Nephron (organoid): ENCODE measurements around the gene DDX42.

Experiments used
- H3K27ac Mint-ChIP-seq, 3 experiments: 2 replicates each; pipeline ENCODE4 v1.8.0; 2020; ENCODE audit warnings: mixed read lengths in 3 of 3, mild to moderate bottlenecking in 2 of 3, moderate library complexity in 1 of 3
- H3K27me3 Mint-ChIP-seq: 2 replicates; pipeline ENCODE4 v1.8.0; 2021; ENCODE audit warnings: low read depth, mild to moderate bottlenecking, moderate library complexity, mixed read lengths
- H3K36me3 Mint-ChIP-seq: 2 replicates; pipeline ENCODE4 v1.8.0; 2020; ENCODE audit warnings: low read depth, mixed read lengths
- H3K4me1 Mint-ChIP-seq: 2 replicates; pipeline ENCODE4 v1.8.0; 2020; ENCODE audit warnings: mixed read lengths
- H3K4me3 Mint-ChIP-seq, 3 experiments: 2 replicates each; pipeline ENCODE4 v1.8.0; 2020; ENCODE audit warnings: mild to moderate bottlenecking in 3 of 3, mixed read lengths in 3 of 3, moderate library complexity in 2 of 3
- H3K9me3 Mint-ChIP-seq: 2 replicates; pipeline ENCODE4 v1.8.0; 2020; ENCODE audit warnings: mixed read lengths
- CTCF ChIP-seq, 3 experiments: fragments of 200-600 bp; sonication (generic); IDR thresholded peaks; one replicate each; pipeline ENCODE4 v1.5.0; 2021; ENCODE audit warnings: antibody characterized with exemption in 3 of 3; ENCODE audit not compliant: unreplicated experiment in 3 of 3

Gene DDX42

DNA sequence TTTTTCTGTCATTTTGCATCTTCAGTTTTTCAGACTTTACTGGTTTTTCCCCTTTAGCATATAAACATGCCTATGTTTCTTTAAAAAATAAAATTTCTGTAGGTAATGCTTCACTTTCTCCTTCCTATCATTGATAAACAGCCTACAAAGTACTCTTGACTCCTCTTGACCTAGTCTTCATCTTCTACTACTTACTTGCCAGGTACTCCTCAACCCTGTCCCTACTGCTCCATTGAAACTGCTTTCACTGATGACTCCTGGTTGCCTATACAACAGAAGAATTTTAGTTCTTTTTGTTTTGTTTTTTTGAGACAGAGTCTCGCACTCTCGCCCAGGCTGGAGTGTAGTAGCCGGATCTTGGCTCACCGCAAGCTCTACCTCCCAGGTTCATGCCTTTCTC is 7.0 kb downstream of the DDX42 start:
- TF ChIP-seq CTCF (IDR thresholded peaks at IDR 0.05; ENCODE audit: unreplicated experiment in 3 of 3) = no peak
- H3K4me1 Mint-ChIP-seq = peaks cover 14% of the 10 kb centered on the region
- no peaks in the 10 kb centered on the region for H3K9me3 Mint-ChIP-seq
- H3K36me3 Mint-ChIP-seq = peaks cover 54% of the 10 kb centered on the region
- H3K27ac Mint-ChIP-seq = no peak overlapping the region
- H3K4me3 Mint-ChIP-seq = no peak overlapping the region
- no peaks in the 10 kb centered on the region for H3K27me3 Mint-ChIP-seq

- Mint-ChIP-seq H3K36me3 (peaks cover 47% of the 10 kb centered on the region), H3K27me3 (no peaks in the 10 kb centered on the region), H3K4me1 (no peaks in the 10 kb centered on the region), H3K4me3 (no peak overlapping the region), H3K9me3 (no peaks in the 10 kb centered on the region), H3K27ac (no peak overlapping the region)
- no peak for TF ChIP-seq CTCF (IDR thresholded peaks at IDR 0.05; ENCODE audit: unreplicated experiment in 3 of 3)
Measured at GRCh38 chr17:63783522-63783921, 9.6 kb downstream of the DDX42 start.

- H3K9me3 Mint-ChIP-seq = no peaks in the 10 kb centered on the region
- H3K27ac Mint-ChIP-seq = no peak overlapping the region
- H3K4me3 Mint-ChIP-seq = no peak overlapping the region
- H3K36me3 Mint-ChIP-seq = peaks cover 44% of the 10 kb centered on the region
- no peaks in the 10 kb centered on the region for H3K4me1 Mint-ChIP-seq
- no peaks in the 10 kb centered on the region for H3K27me3 Mint-ChIP-seq
- no peak for TF ChIP-seq CTCF (IDR thresholded peaks at IDR 0.05; ENCODE audit: unreplicated experiment in 3 of 3)
Measured at GRCh38 chr17:63785556-63785955, 11.6 kb downstream of the DDX42 start.

DNA sequence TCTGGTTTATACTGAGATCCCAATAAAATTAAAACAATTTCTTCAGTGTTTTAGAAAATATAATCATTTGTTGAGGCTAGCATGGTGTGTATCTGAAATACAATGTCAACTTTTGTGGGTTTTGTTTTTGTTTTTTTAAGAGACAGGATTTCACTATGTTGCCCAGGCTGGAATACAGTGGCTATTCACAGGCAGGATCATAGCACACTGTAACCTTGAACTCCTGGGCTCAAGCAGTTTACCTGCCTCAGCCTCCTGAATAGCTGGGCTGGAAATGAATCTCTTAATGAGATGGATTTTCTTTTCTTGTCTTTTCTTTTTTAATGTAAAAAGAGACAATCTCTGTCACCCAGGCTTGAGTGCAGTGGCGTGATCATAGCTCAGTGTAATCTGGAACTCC is 12.1 kb downstream of the DDX42 start:
- TF ChIP-seq CTCF (IDR thresholded peaks at IDR 0.05; ENCODE audit: unreplicated experiment in 3 of 3) = no peak
- no peak overlapping the region for H3K4me3 Mint-ChIP-seq
- H3K36me3 Mint-ChIP-seq = peaks cover 39% of the 10 kb centered on the region
- no peaks in the 10 kb centered on the region for H3K27me3 Mint-ChIP-seq
- H3K4me1 Mint-ChIP-seq = no peaks in the 10 kb centered on the region
- no peaks in the 10 kb centered on the region for H3K9me3 Mint-ChIP-seq
- H3K27ac Mint-ChIP-seq = no peak overlapping the region

DNA sequence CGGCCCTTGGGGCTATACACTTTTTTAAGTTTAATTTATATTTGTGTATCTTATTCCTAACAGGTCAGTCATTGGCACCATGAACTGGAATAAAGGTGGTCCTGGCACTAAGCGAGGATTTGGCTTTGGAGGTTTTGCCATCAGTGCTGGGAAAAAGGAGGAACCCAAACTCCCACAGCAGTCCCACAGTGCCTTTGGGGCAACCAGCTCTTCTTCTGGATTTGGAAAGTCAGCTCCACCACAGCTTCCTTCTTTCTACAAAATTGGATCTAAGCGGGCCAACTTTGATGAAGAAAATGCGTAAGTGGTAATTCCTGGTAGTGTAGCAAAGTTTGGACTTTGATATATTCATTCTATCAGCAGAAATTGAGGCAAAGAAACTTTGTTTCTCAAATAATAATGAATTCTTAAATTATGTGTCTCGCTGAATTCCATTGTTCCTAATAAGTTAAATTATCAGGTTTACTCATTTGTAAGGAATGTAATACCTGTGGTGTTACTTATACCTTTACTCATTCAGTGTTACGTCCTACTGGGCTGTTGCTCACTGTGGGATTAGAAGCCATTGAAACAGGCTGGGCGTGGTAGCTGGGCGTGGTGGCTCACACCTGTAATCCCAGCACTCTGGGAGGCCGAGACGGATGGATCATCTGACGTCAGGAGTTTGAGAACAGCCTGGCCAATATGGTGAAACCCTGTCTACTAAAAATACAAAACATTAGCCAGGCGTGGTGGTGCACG is 13.2 kb downstream of the DDX42 start:
- TF ChIP-seq CTCF (IDR thresholded peaks at IDR 0.05; ENCODE audit: unreplicated experiment in 3 of 3) = no peak
- no peak overlapping the region for H3K4me3 Mint-ChIP-seq
- peaks cover 36% of the 10 kb centered on the region for H3K36me3 Mint-ChIP-seq
- H3K4me1 Mint-ChIP-seq = no peaks in the 10 kb centered on the region
- no peak overlapping the region for H3K27ac Mint-ChIP-seq
- H3K27me3 Mint-ChIP-seq = no peaks in the 10 kb centered on the region
- no peaks in the 10 kb centered on the region for H3K9me3 Mint-ChIP-seq

- Mint-ChIP-seq H3K27me3 (no peaks in the 10 kb centered on the region), H3K4me1 (no peaks in the 10 kb centered on the region), H3K4me3 (no peak overlapping the region), H3K36me3 (peaks cover 47% of the 10 kb centered on the region), H3K27ac (no peak overlapping the region), H3K9me3 (no peaks in the 10 kb centered on the region)
- TF ChIP-seq CTCF (IDR thresholded peaks at IDR 0.05; ENCODE audit: unreplicated experiment in 3 of 3) = no peak
Measured at GRCh38 chr17:63790057-63790456, 16.1 kb downstream of the DDX42 start.
